ENCODE data around the gene HPCAL4.

The HPCAL4 gene

DNA sequence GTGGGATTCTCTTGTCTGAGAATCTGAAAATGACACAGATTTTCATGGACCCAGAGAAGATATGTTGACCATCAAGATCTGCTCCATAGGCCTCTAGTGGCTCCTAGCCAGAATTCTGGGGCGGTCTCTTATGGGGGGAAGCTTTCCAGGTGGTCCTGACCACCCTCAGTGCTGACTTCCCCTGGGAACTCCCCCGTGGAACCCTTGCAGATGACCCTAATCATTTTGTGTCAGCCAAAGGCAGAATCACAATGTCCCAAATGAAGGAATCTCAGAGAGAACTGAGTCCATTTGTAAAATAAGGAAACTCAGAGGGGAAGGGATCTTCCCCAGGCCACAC lies 55.4 kb downstream of the HPCAL4 start:
- H3F3A ChIP-seq (ENCODE audit: insufficient read depth, low read length) = no peaks in the 10 kb centered on the region
- TF ChIP-seq, protein P1, sequence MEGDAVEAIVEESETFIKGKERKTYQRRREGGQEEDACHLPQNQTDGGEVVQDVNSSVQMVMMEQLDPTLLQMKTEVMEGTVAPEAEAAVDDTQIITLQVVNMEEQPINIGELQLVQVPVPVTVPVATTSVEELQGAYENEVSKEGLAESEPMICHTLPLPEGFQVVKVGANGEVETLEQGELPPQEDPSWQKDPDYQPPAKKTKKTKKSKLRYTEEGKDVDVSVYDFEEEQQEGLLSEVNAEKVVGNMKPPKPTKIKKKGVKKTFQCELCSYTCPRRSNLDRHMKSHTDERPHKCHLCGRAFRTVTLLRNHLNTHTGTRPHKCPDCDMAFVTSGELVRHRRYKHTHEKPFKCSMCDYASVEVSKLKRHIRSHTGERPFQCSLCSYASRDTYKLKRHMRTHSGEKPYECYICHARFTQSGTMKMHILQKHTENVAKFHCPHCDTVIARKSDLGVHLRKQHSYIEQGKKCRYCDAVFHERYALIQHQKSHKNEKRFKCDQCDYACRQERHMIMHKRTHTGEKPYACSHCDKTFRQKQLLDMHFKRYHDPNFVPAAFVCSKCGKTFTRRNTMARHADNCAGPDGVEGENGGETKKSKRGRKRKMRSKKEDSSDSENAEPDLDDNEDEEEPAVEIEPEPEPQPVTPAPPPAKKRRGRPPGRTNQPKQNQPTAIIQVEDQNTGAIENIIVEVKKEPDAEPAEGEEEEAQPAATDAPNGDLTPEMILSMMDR (IDR thresholded peaks at IDR 0.05; ENCODE audit: low read length) = no peak
- no peak for TF ChIP-seq EZH2 (optimal IDR thresholded peaks at IDR 0.05; ENCODE audit: low read depth, low read length)
- no peak for TF ChIP-seq EZH2phosphoT487 (IDR thresholded peaks at IDR 0.05; ENCODE audit: low read length)
- no peaks in the 10 kb centered on the region for H3K27me3 ChIP-seq (replicated peaks; ENCODE audit: insufficient read depth, low read length)
- no peak overlapping the region for H3K9ac ChIP-seq (ENCODE audit: low read length)
- H3K4me3 ChIP-seq (ENCODE audit: low read length) = no peak overlapping the region
- no peak for DNase-seq
- no peaks in the 10 kb centered on the region for H4K20me1 ChIP-seq (ENCODE audit: insufficient read depth, low read length)
- no peaks in the 10 kb centered on the region; the same call in 1 of the 2 replicates for H3K79me2 ChIP-seq (ENCODE audit: low read length)
- peaks cover 10% of the 10 kb centered on the region; the same call in 1 of the 2 replicates for H3K4me1 ChIP-seq (ENCODE audit: low read length)
- no peak overlapping the region for H3K27ac ChIP-seq (ENCODE audit: low read length)
- H3K4me2 ChIP-seq (ENCODE audit: low read depth, low read length) = no peak overlapping the region
- H3K9me2 ChIP-seq (replicated peaks; ENCODE audit: insufficient read depth, low read length) = no peaks in the 10 kb centered on the region
- no peaks in the 10 kb centered on the region for H3K36me3 ChIP-seq (replicated peaks; ENCODE audit: insufficient read depth, low read length)
- H3K9me3 ChIP-seq (replicated peaks; ENCODE audit: insufficient read depth, low read length) = no peaks in the 10 kb centered on the region
- H2AFZ ChIP-seq (ENCODE audit: low read length) = no peak overlapping the region

DNA sequence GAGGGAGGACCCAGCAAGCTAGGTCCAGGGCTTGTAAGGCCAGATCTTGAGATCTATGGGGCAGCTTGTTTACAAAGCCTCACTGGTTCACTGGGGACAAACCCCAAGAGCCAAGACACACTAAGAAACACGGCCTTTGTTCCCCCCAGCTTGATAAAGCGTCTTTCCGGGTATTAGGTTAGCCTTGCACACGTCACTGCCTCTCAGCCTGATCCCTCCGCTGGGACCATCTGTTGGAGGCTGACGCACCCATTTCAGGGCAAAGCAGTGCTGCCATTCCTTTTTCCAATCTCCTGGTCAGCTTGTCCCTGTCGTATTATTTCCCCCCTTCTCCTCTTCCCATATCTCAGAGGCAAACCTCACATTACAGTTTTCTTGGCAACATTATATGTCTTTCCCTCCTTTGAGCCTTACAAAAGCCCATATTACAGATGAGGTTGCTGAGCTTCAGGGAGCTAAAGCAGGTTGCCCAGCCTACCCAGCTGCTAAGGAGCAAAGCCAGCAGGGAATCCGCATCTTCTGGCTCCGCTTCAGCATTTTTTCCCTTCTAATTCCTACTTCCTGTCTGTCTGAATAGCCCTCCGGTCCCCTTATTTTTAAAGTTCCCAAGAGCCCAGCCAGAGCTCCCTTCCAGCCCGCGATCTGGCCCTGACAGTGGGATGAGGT lies 55.9 kb downstream of the HPCAL4 start:
- TF ChIP-seq EZH2phosphoT487 (IDR thresholded peaks at IDR 0.05; ENCODE audit: low read length) = no peak
- TF ChIP-seq, protein P1 (IDR thresholded peaks at IDR 0.05; ENCODE audit: low read length) = no peak
- H3K4me1 ChIP-seq (ENCODE audit: low read length) = peaks cover 10% of the 10 kb centered on the region; the same call in 1 of the 2 replicates
- H3K27me3 ChIP-seq (replicated peaks; ENCODE audit: insufficient read depth, low read length) = no peaks in the 10 kb centered on the region
- H3F3A ChIP-seq (ENCODE audit: insufficient read depth, low read length) = no peaks in the 10 kb centered on the region
- H3K4me3 ChIP-seq (ENCODE audit: low read length) = no peak overlapping the region
- no peak overlapping the region for H2AFZ ChIP-seq (ENCODE audit: low read length)
- H4K20me1 ChIP-seq (ENCODE audit: insufficient read depth, low read length) = no peaks in the 10 kb centered on the region
- no peaks in the 10 kb centered on the region for H3K36me3 ChIP-seq (replicated peaks; ENCODE audit: insufficient read depth, low read length)
- no peaks in the 10 kb centered on the region for H3K9me3 ChIP-seq (replicated peaks; ENCODE audit: insufficient read depth, low read length)
- no peaks in the 10 kb centered on the region for H3K9me2 ChIP-seq (replicated peaks; ENCODE audit: insufficient read depth, low read length)
- H3K4me2 ChIP-seq (ENCODE audit: low read depth, low read length) = no peak overlapping the region
- no peak overlapping the region for H3K27ac ChIP-seq (ENCODE audit: low read length)
- DNase-seq = no peak
- no peaks in the 10 kb centered on the region; the same call in 1 of the 2 replicates for H3K79me2 ChIP-seq (ENCODE audit: low read length)
- no peak overlapping the region for H3K9ac ChIP-seq (ENCODE audit: low read length)

DNA sequence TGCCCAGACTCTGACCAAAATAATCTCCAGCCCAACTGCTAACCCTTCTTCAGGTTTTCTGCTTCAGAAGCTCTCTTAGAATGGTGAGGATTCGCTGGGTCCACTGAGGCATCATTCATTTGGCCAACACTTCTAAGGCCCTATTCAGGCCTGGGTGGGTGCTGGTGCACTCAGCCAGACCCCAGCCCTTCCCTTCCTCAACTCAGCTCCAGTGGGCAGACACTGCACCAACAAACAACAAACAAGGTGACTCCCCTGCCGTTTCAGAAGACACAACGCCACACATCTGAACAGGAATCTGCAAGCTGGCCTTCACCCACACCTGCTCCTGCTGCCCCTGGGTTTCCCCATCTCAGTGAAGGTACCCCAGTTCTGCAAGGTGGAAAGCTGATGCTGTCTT lies 57.8 kb downstream of the HPCAL4 start:
- no peak for DNase-seq
- TF ChIP-seq EZH2 (optimal IDR thresholded peaks at IDR 0.05; ENCODE audit: low read depth, low read length) (no peak), EZH2phosphoT487 (IDR thresholded peaks at IDR 0.05; ENCODE audit: low read length) (no peak)
- TF ChIP-seq, protein P1 (IDR thresholded peaks at IDR 0.05; ENCODE audit: low read length) = no peak
- Histone ChIP-seq H3K79me2 (ENCODE audit: low read length) (no peaks in the 10 kb centered on the region; the same call in 1 of the 2 replicates), H3K27ac (ENCODE audit: low read length) (no peak overlapping the region), H3K4me2 (ENCODE audit: low read depth, low read length) (no peak overlapping the region), H3K4me1 (ENCODE audit: low read length) (no peaks in the 10 kb centered on the region), H3K27me3 (replicated peaks; ENCODE audit: insufficient read depth, low read length) (no peaks in the 10 kb centered on the region), H3K9me3 (replicated peaks; ENCODE audit: insufficient read depth, low read length) (no peaks in the 10 kb centered on the region), H4K20me1 (ENCODE audit: insufficient read depth, low read length) (no peaks in the 10 kb centered on the region), H3K4me3 (ENCODE audit: low read length) (no peak overlapping the region), H3F3A (ENCODE audit: insufficient read depth, low read length) (no peaks in the 10 kb centered on the region), H3K9me2 (replicated peaks; ENCODE audit: insufficient read depth, low read length) (no peaks in the 10 kb centered on the region), H3K9ac (ENCODE audit: low read length) (no peak overlapping the region), H3K36me3 (replicated peaks; ENCODE audit: insufficient read depth, low read length) (no peaks in the 10 kb centered on the region), H2AFZ (ENCODE audit: low read length) (no peak overlapping the region)
